BJ (cell line): ENCODE data around the gene SIVA1. TPM values are rescaled to one million over a fixed set of nuclear protein-coding genes. Genes with fewer than 3 reads are reported as not detected.

Experiments
- CTCF ChIA-PET: fragments of 350-600 bp; formaldehyde crosslinking; extraction: SDS; loops from one replicate; lab custom pipeline; 2021; ENCODE audit warnings: antibody characterized with exemption, inconsistent platforms; lab: Yijun Ruan, JAX
- POLR2A ChIA-PET: fragments of 300-600 bp; sonication (Branson Sonifier 250); formaldehyde crosslinking; extraction: SDS; loops from one replicate; lab custom pipeline; 2021; ENCODE audit warnings: antibody characterized with exemption; lab: Charles Lee
- DNase-seq: peaks from one replicate; pipeline ENCODE4 v3.0.0-alpha.2; 2011; ENCODE audit warnings: low read depth
- H3K27me3 ChIP-seq: 2 replicates; pipeline ENCODE4 v1.6.0; 2011; ENCODE audit warnings: low read length; ENCODE audit not compliant: control insufficient read depth, insufficient read depth
- H3K36me3 ChIP-seq: 2 replicates; pipeline ENCODE4 v1.5.1; 2011; ENCODE audit warnings: low read length; ENCODE audit not compliant: control insufficient read depth, insufficient read depth
- H3K4me3 ChIP-seq: 2 replicates; pipeline ENCODE4 v1.5.1; 2011; ENCODE audit warnings: low read depth, mild to moderate bottlenecking, control low read depth, low read length
- polyA plus RNA-seq: library from polyadenylated mRNA; depleted of rRNA; stranded (reverse); fragments of >200 nt; gene quantifications from 2 replicates; pipeline ENCODE4 v1.2.3, GENCODE V29; 2011
- TF ChIP-seq, protein P1 (sequence below): IDR thresholded peaks from 2 replicates; pipeline ENCODE4 v1.5.1; 2011; ENCODE audit warnings: low read depth, mild to moderate bottlenecking, control low read depth, inconsistent platforms, low read length, moderate library complexity; ENCODE audit not compliant: insufficient read depth

The SIVA1 gene
- polyA plus RNA-seq, 1 experiment = 116 TPM

DNA sequence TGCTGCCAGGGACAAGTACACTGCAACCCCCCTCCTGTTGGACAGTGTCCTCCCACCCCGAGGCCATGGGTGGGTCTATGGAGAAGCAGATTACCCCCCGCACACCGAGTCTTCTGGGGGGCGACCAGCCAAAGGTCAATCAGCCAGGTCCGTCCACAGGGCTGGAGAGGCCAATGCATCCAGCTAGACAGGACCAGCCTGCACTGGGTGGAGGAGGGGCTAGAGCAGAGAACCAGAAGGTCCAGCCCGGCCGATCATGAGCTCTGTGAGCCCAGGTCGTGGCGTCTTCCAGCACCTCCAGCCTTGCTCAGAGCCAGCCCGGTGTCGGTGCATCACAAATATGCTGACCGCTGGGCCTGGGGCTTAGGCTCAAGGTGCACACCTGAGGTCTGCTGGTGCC, 37.1 kb upstream of the SIVA1 start:
- TF ChIP-seq, protein P1, sequence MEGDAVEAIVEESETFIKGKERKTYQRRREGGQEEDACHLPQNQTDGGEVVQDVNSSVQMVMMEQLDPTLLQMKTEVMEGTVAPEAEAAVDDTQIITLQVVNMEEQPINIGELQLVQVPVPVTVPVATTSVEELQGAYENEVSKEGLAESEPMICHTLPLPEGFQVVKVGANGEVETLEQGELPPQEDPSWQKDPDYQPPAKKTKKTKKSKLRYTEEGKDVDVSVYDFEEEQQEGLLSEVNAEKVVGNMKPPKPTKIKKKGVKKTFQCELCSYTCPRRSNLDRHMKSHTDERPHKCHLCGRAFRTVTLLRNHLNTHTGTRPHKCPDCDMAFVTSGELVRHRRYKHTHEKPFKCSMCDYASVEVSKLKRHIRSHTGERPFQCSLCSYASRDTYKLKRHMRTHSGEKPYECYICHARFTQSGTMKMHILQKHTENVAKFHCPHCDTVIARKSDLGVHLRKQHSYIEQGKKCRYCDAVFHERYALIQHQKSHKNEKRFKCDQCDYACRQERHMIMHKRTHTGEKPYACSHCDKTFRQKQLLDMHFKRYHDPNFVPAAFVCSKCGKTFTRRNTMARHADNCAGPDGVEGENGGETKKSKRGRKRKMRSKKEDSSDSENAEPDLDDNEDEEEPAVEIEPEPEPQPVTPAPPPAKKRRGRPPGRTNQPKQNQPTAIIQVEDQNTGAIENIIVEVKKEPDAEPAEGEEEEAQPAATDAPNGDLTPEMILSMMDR = no peak
- H3K36me3 ChIP-seq = peaks cover 54% of the 10 kb centered on the region
- no peaks in the 10 kb centered on the region for H3K27me3 ChIP-seq
- no peak for DNase-seq
- ChIA-PET POLR2A (no interaction called here), CTCF (interaction anchor here (0.7 to 1.1 kb wide), 3 partner anchors 27 to 76 kb away, joined by 3 read pairs; no protein-coding TSS in a partner anchor)
- H3K4me3 ChIP-seq = no peak overlapping the region

DNA sequence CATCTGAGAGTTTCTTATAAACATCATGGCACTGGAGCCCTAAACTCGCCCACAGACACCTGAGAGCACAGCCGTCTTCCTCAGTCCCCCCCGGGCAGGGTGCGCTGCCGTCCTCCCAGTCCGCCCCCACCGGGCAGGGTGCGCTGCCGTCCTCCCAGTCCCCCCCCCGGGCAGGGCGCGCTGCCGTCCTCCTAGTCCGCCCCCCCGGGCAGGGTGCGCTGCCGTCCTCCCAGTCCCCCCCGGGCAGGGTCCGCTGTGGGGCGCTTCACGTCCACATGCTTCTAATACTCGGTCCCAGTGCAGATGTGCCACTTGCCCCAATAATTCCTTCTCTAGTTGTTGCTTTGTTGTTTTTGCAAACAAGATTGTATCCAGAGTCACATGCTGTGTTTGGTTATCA, 35.8 kb upstream of the SIVA1 start:
- Histone ChIP-seq H3K4me3 (no peak overlapping the region), H3K36me3 (peaks cover 46% of the 10 kb centered on the region), H3K27me3 (no peaks in the 10 kb centered on the region)
- ChIA-PET CTCF (interaction anchor here (1.0 kb wide), 1 partner anchor 51 kb away, joined by 3 read pairs; no protein-coding TSS in a partner anchor), POLR2A (no interaction called here)
- TF ChIP-seq, protein P1 = no peak
- no peak for DNase-seq

DNA sequence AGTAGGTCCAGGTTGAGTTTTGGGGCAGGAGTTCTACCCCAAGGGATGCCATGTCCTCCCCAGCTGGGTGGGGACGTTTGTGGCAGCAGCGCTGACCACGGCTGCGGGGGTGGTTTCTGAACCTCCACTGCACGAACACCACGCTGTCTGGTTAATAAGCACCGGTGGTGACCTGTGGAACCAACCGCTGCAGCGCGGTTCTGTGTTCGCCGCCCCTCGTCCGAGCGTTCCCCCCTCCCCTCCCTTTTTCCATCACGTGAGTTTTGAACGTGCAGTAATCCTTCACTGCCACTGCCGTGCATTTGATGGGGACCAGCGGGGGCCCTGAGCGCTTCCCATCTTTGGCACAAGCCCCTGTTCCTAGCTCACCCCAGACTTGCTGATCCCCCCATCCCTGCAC, 35.3 kb upstream of the SIVA1 start:
- CTCF ChIA-PET = no interaction called here
- no peak for DNase-seq
- POLR2A ChIA-PET = no interaction called here
- Histone ChIP-seq H3K4me3 (no peak overlapping the region), H3K36me3 (peaks cover 41% of the 10 kb centered on the region), H3K27me3 (no peaks in the 10 kb centered on the region)
- TF ChIP-seq, protein P1 = no peak

DNA sequence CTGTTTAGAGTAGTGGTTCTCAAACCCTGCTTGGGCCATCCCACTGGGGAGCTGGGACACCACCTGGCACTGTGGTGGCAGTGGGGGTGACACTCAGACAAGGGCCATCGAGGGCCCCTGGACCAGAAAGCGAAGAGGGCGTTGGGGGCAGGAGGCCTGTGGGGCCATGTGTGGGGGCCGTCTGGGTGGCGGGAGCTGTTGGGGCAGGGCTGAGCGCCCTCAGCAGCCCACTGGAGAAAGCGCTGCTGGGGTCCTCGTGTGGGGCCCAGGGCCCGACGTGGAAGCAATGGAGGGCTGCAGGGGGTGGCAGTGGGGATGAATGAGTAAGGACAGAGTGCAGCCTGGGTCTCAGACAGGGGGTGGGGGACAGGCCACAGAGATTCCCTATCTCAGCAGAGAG, 34.8 kb upstream of the SIVA1 start:
- DNase-seq = no peak
- Histone ChIP-seq H3K27me3 (no peaks in the 10 kb centered on the region), H3K36me3 (peaks cover 36% of the 10 kb centered on the region), H3K4me3 (no peak overlapping the region)
- ChIA-PET POLR2A (no interaction called here), CTCF (no interaction called here)
- TF ChIP-seq, protein P1 = no peak

DNA sequence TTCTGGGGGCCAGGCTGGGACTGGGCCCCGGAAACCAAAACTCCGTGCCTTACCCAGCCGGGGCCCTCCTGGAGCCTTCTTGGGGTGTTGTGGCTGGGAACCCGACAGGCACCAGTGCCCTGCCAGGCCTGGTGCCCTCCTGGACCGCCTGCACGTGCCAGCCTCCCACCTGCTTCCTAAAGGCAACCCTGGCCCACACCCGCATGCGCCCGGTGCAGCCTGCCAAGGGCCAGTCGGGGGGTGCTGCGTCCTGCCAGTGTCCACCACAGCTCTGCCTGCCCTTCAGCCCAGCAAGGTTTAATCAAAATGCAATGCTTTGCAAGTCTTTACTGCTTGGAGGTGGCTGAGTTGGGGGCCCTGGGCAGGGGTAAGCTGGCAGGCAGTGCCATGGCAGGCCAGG, 34.1 kb upstream of the SIVA1 start:
- TF ChIP-seq, protein P1 = no peak
- no peak for DNase-seq
- no peaks in the 10 kb centered on the region for H3K27me3 ChIP-seq
- ChIA-PET CTCF (interaction anchor here (1.1 kb wide), 1 partner anchor 10 kb away, joined by 3 read pairs; no protein-coding TSS in a partner anchor), POLR2A (no interaction called here)
- no peak overlapping the region for H3K4me3 ChIP-seq
- peaks cover 29% of the 10 kb centered on the region for H3K36me3 ChIP-seq
